HepG2 (cell line): ENCODE data around the gene ZNF620. TPM values are rescaled to one million over a fixed set of nuclear protein-coding genes. Genes with fewer than 3 reads are reported as not detected.
"Not testable (repeated sequence)": the region's sequence is repeated elsewhere in the genome, so short reads cannot be mapped to it uniquely, and the experiment has no call there.

Experiments
- ATAC-seq: fragments of 200-7000 bp; cut with Tn5 transposase; 3 replicates; pipeline ENCODE4 v1.9.1; 2020; ENCODE audit warnings: mild to moderate bottlenecking, moderate library complexity
- BruUV-seq: library from RNA; stranded (reverse); fragments of 400-500 nt; replicated peaks from 2 replicates; lab custom pipeline; 2021; lab: Mats Ljungman, UMichigan
- CTCF ChIA-PET: fragments of 300-600 bp; formaldehyde crosslinking; extraction: SDS; loops from one replicate; lab custom pipeline; 2021; ENCODE audit warnings: low total read pairs, inconsistent platforms, low intra/inter-chr PET ratio; lab: Yijun Ruan, JAX
- POLR2A ChIA-PET: fragments of 350-600 bp; sonication (Branson Sonifier 250); formaldehyde crosslinking; loops from one replicate; lab custom pipeline; 2020; ENCODE audit warnings: antibody characterized with exemption, inconsistent platforms; lab: Yijun Ruan, JAX
- DNase-seq: peaks from one replicate; pipeline ENCODE4 v3.0.0-alpha.2; 2015; ENCODE audit warnings: low spot score
- FAIRE-seq: peaks from 3 replicates; lab custom pipeline; 2011; peaks lifted over from hg19 to GRCh38; lab: Jason Lieb, UNC
- H2AFZ ChIP-seq: one replicate; pipeline ENCODE4 v1.6.1; 2011; ENCODE audit warnings: low read length, inconsistent platforms
- H3K27ac ChIP-seq: fragments of 300-600 bp; 3 replicates; pipeline ENCODE4 v1.8.0; 2011; ENCODE audit warnings: mixed run types, mild to moderate bottlenecking, mixed read lengths, low read length, inconsistent platforms; ENCODE audit not compliant: insufficient read depth; ENCODE audit errors: extremely low read length
- H3K27me3 ChIP-seq, 2 experiments: fragments of 200-600 bp in 1 of 2; 2 replicates in 1 of 2; 3 replicates in 1 of 2; pipeline versions ENCODE4 v1.6.0 to v1.8.0; 2011; ENCODE audit warnings: low read length in 2 of 2, mild to moderate bottlenecking in 2 of 2, moderate library complexity in 2 of 2, inconsistent platforms in 1 of 2; ENCODE audit not compliant: insufficient read depth in 2 of 2, control insufficient read depth in 1 of 2
- H3K36me3 ChIP-seq, 2 experiments: fragments of 200-600 bp in 1 of 2; replicated peaks in 1 of 2; 2 replicates in 1 of 2; 3 replicates in 1 of 2; pipeline versions ENCODE4 v1.5.1 to v1.8.0; 2011; ENCODE audit warnings: low read length in 2 of 2, inconsistent platforms in 1 of 2; ENCODE audit not compliant: insufficient read depth in 2 of 2, control insufficient read depth in 1 of 2
- H3K4me1 ChIP-seq: 2 replicates; pipeline ENCODE4 v1.5.1; 2012; ENCODE audit warnings: low read length, inconsistent platforms; ENCODE audit not compliant: insufficient read depth
- H3K4me2 ChIP-seq: 2 replicates; pipeline ENCODE4 v1.6.0; 2011; ENCODE audit warnings: low read depth, low read length, inconsistent platforms
- H3K4me3 ChIP-seq, 3 experiments: fragments of 200-600 bp in 1 of 3; sonication (generic), shearing (Covaris generic) in 1 of 3; replicated peaks in 1 of 3; 2 replicates each; pipeline ENCODE4 v1.5.1; 2011 to 2016; ENCODE audit warnings: low read length in 3 of 3, inconsistent platforms in 2 of 3, low read depth in 2 of 3, mild to moderate bottlenecking in 2 of 3, control low read depth in 1 of 3, mixed read lengths in 1 of 3; ENCODE audit not compliant: insufficient read depth in 1 of 3
- H3K79me2 ChIP-seq: one replicate; pipeline ENCODE4 v1.6.1; 2011; ENCODE audit warnings: low read length, inconsistent platforms; ENCODE audit not compliant: insufficient read depth
- H3K9ac ChIP-seq: 2 replicates; pipeline ENCODE4 v1.6.0; 2011; ENCODE audit warnings: mild to moderate bottlenecking, low read depth, low read length, inconsistent platforms; ENCODE audit not compliant: insufficient read depth
- H3K9me3 ChIP-seq: 2 replicates; pipeline ENCODE4 v1.5.1; 2012; ENCODE audit warnings: mild to moderate bottlenecking, low read length
- H4K20me1 ChIP-seq: 2 replicates; pipeline ENCODE4 v1.6.0; 2011; ENCODE audit warnings: inconsistent platforms, mild to moderate bottlenecking, low read length, moderate library complexity; ENCODE audit not compliant: insufficient read depth
- CEBPB ChIP-seq: IDR thresholded peaks from 2 replicates; pipeline ENCODE4 v1.6.1; 2011; ENCODE audit warnings: low read depth, low read length, improper control_type of control experiment, borderline replicate concordance
- CEBPG ChIP-seq: IDR thresholded peaks from 2 replicates; pipeline ENCODE4 v1.6.1; 2016
- CENPT ChIP-seq: sonication (generic); formaldehyde crosslinking; IDR thresholded peaks from 2 replicates; pipeline ENCODE4 v1.8.0; 2022; ENCODE audit warnings: low read depth, mild to moderate bottlenecking, moderate library complexity, missing genetic modification reagents
- RBFOX2 ChIP-seq: fragments of 200-400 bp; formaldehyde crosslinking; IDR thresholded peaks from 2 replicates; pipeline ENCODE4 v1.6.1; 2017; ENCODE audit warnings: low read depth, mild to moderate bottlenecking, low read length
- WGBS: methylation state at CpG from one replicate; pipeline ENCODE4 v1.1.6; 2017; ENCODE audit warnings: low lambda C conversion rate; 5-methylcytosine and 5-hydroxymethylcytosine counted together
- in situ Hi-C: cut with HindIII; loops from 2 replicates; pipeline ENCODE4 v1.10.0; 2017; ENCODE audit warnings: low pct_unique_long_range_greater_than_20kb; ENCODE audit not compliant: extremely low pct_ligation_motif_present
- intact Hi-C: fragments of 100-400 bp; cut with micrococcal nuclease; formaldehyde crosslinking; loops from one replicate; pipeline ENCODE4 v1.10.0; 2022; ENCODE audit not compliant: unreplicated experiment
- polyA plus RNA-seq, 8 experiments: library from polyadenylated mRNA; depleted of rRNA in 3 of 8; stranded (reverse) in 7 of 8; unstranded in 1 of 8; fragments of >200 nt; fragmentation: Illumina TruSeq in 4 of 8; extraction: Trizol in 4 of 8; gene quantifications; 2 replicates each; pipeline versions ENCODE4 v1.2.1 to v1.2.3, GENCODE V29; 2011 to 2016; ENCODE audit warnings: low read depth in 4 of 8, missing spikeins in 1 of 8, mixed read lengths in 1 of 8; ENCODE audit not compliant: insufficient read depth in 1 of 8
- total RNA-seq, 5 experiments: library from RNA; depleted of rRNA; stranded (reverse); fragments of >200 nt; fragmentation: Illumina TruSeq; extraction: Trizol; gene quantifications; 2 replicates each; pipeline ENCODE4 v1.2.3, GENCODE V29; 2016; ENCODE audit warnings: low read depth in 1 of 5

Gene ZNF620
- total and polyA plus RNA-seq, 2 of the 13 experiments (the other 11 are each of a cell fraction or from before 2014, with no cell fraction given) = 2.3 to 12.2 TPM

DNA sequence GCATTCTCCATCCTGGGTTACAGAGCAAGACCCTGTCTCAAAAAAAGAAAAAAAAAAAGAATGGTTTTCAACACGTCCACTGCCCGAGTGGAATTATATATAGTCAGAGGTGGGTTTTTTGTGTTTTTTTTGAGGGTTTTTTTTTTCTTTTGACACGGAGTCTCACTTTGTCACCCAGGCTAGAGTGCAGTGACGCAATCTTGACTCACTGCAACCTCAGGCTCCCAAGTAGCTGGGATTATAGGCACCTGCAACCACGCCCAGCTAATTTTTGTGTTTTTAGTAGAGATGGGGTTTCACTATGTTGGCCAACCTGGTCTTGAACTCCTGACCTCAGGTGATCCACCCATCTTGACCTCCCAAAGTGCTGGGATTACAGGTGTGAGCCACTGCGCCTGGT is 45.4 kb upstream of the ZNF620 start:
- H3K27ac ChIP-seq, H3K4me3 ChIP-seq, H3K27me3 ChIP-seq: not testable (repeated sequence)
- H3K79me2 ChIP-seq = peaks cover 33% of the 10 kb centered on the region
- TF ChIP-seq CEBPB = peak; percentile 51; the same call in 1 of the 2 replicates
- peak; percentile 28; the same call in 1 of the 2 replicates for TF ChIP-seq CEBPG (CRISPR knock-in tag)
- TF ChIP-seq, all 625 proteins: peak for 2; not testable (repeated sequence) for 623
- 89% methylated on average over 5 of the region's 6 CpGs for WGBS
- FAIRE-seq, H3K9ac ChIP-seq, H3K4me2 ChIP-seq, ATAC-seq, H2AFZ ChIP-seq, DNase-seq, intact Hi-C loops, CTCF ChIA-PET, in situ Hi-C loops, BruUV-seq, H3K9me3 ChIP-seq: not testable (repeated sequence)
- peaks cover 21% of the 10 kb centered on the region for H4K20me1 ChIP-seq
- H3K4me1 ChIP-seq = peaks cover 33% of the 10 kb centered on the region
- POLR2A ChIA-PET = interaction anchor here (0.7 to 3.9 kb wide), 3 partner anchors 16 to 1377 kb away, joined by 3 to 37 read pairs (median 9); partner anchors contain the start of genes ZNF619 and ZNF620
- peaks cover 8 to 36% of the 10 kb centered on the region in 2 experiments for H3K36me3 ChIP-seq

DNA sequence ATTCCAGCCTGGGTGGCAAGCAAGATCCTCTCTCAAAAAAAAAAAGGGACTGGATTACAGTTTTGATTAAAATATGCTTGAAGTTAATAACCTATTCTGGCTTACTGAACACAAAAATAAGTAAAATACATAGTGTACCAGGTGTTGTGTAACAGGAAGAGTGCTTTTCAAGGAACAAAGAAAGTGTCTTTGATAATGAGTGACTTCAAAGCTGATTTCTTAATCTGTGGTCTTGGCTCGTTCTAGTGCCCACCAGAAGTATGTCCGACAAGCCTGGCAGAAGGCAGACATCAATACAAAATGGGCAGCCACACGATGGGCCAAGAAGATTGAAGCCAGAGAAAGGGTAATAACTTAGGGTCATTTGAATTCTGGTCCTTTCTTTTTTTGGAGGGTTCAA is 44.7 kb upstream of the ZNF620 start:
- CTCF ChIA-PET = no interaction called here
- BruUV-seq = no TSS peak
- H3K9me3 ChIP-seq = no peaks in the 10 kb centered on the region
- H4K20me1 ChIP-seq = peaks cover 21% of the 10 kb centered on the region
- TF ChIP-seq CENPT (CRISPR knock-in tag) (no peak), RBFOX2 (peak; percentile 31; the same call in 1 of the 2 replicates)
- TF ChIP-seq, all 625 proteins: peak for 1
- Histone ChIP-seq H3K36me3 (peaks cover 8 to 36% of the 10 kb centered on the region in 2 experiments), H3K79me2 (peaks cover 33% of the 10 kb centered on the region), H3K27ac (no peak overlapping the region), H3K4me1 (peaks cover 30% of the 10 kb centered on the region), H3K9ac (no peak overlapping the region), H3K27me3 (no peaks in the 10 kb centered on the region; a peak in 1 of 5 replicates), H2AFZ (no peak overlapping the region), H3K4me2 (no peak overlapping the region), H3K4me3 (no peak overlapping the region)
- FAIRE-seq (no peak), DNase-seq (no peak), ATAC-seq (no peak)
- WGBS = 97% methylated on average over 3 of the region's 3 CpGs
- intact Hi-C loops = no loop called here
- in situ Hi-C loops = no loop called here
- POLR2A ChIA-PET = interaction anchor here (0.7 to 1.3 kb wide), 2 partner anchors 8 to 45 kb away, joined by 3 read pairs; partner anchors contain the start of gene ZNF620
